ENCODE measurements around the gene UBXN1. TPM values are rescaled to one million over a fixed set of nuclear protein-coding genes. Genes with fewer than 3 reads are reported as not detected.

The UBXN1 gene
- total and polyA plus RNA-seq, 2 donors (not counting 1 experiment from before 2014, with no cell fraction given): 180 to 193 TPM

DNA sequence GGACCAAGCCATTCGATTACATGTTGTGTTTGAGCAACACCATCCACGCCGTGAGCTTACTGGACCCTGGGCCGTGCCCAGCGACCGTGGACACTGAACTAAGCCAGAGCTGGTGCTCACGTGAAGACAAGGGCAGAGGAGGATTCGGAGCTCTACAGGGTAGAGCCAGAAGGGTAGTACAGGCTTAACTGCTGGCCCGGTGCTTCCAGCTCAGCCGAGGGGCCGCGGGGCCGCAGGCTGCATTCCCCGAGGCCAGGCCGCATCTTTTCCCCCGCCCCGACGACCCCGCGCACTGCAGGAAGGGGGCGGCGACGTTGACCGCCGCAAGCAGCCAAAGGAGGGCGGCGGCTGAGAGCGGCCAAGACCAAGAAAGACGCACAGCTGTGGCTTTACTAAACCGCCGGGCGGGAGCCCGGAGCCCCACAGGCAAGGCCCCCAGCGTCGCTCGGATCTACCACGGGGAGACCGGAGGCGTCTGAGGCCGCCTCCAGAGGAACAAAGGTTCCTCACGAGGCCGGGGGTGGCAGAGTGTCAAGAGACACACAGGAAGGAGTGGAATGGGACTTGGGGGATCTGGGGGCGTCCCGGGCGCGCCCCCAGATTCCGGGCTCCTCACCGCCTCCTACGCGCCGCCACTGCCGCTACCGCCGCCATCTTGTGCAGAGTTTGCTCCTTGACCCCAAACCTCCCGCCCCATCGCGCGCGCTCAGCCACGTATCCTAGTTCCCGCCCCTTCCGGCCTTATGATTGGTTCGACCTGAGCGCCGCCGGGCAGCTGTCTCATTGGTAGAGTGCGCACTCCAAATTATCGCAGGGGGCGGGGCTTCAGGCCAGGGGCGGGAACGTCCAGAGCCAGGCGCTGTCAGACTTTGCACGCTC lies 32.7 kb downstream of the UBXN1 start, which contains the start of gene GANAB:
GANAB (minus strand) TSS at position 668 of the 879 bp plus-strand sequence; CDS start at position 654, 14 bp downstream.
- WGBS (ENCODE audit: insufficient coverage): 1% methylated on average over 71 of the region's 73 CpGs
- Mint-ChIP-seq H3K27me3 (no peaks in the 10 kb centered on the region), H3K4me1 (peaks cover 26% of the 10 kb centered on the region), H3K4me3 (peak within 1 kb of the TSS; percentile 97), H3K9me3 (ENCODE audit: insufficient read depth) (no peaks in the 10 kb centered on the region), H3K27ac (peak within 1 kb of the TSS; percentile 95)
- H2AFZ ChIP-seq (ENCODE audit: insufficient read depth, low read depth, low read length, poor library complexity, severe bottlenecking): peak within 1 kb of the TSS; percentile 76
- peaks cover 0 to 40% of the 10 kb centered on the region in 2 experiments for H3K36me3 ChIP-seq (replicated peaks in 1 of 2; ENCODE audit: control extremely low read depth in 1 of 2, control insufficient read depth in 1 of 2, extremely low read depth in 1 of 2, insufficient read depth in 2 of 2, low read length in 1 of 2)
- DNase-seq: peak; percentile 97
- H4K20me1 ChIP-seq (ENCODE audit: control insufficient read depth, insufficient read depth, low read length, poor library complexity, severe bottlenecking): peaks cover 14% of the 10 kb centered on the region
- intact Hi-C loops (cut with micrococcal nuclease): loop anchor here (1.0 to 2.0 kb wide), 9 partner anchors 19 to 186 kb away; partner anchors contain the start of genes C11orf98, CSKMT, EML3 and MTA2
- POLR2A ChIA-PET: interaction anchor here (0.5 to 4.7 kb wide), 11 partner anchors 18 to 205 kb away, joined by 3 to 32 read pairs (median 4); partner anchors contain the start of genes C11orf98, CSKMT, LBHD1 and TMEM223
- peak within 1 kb of the TSS; percentile 90 for H3K9ac ChIP-seq (ENCODE audit: low read length)
- ATAC-seq (ENCODE audit: low read depth): peak; percentile 99
- peaks cover 72% of the 10 kb centered on the region for H3K79me2 ChIP-seq (ENCODE audit: control insufficient read depth, insufficient read depth, low read length)
- CTCF ChIA-PET: interaction anchor here (0.8 to 1.6 kb wide), 6 partner anchors 26 to 140 kb away, joined by 3 to 5 read pairs (median 3); partner anchors contain the start of genes MTA2 and TUT1
- peak within 1 kb of the TSS; percentile 84 for H3K4me2 ChIP-seq (replicated peaks; ENCODE audit: low read depth, low read length, poor library complexity, severe bottlenecking)
- H3K27me3 ChIP-seq (replicated peaks in 1 of 4; ENCODE audit: control extremely low read depth in 1 of 4, control insufficient read depth in 3 of 4, insufficient read depth in 4 of 4, low read length in 3 of 4): no peaks in the 10 kb centered on the region
- H3K9me3 ChIP-seq (ENCODE audit: control extremely low read depth in 1 of 3, control insufficient read depth in 2 of 3, insufficient read depth in 1 of 3, low read length in 2 of 3): no peaks in the 10 kb centered on the region
- no peak for TF ChIP-seq EZH2 (IDR thresholded peaks at IDR 0.05; ENCODE audit: borderline replicate concordance, insufficient read depth, low read depth, low read length, poor library complexity, severe bottlenecking)
- TF ChIP-seq, protein P1, sequence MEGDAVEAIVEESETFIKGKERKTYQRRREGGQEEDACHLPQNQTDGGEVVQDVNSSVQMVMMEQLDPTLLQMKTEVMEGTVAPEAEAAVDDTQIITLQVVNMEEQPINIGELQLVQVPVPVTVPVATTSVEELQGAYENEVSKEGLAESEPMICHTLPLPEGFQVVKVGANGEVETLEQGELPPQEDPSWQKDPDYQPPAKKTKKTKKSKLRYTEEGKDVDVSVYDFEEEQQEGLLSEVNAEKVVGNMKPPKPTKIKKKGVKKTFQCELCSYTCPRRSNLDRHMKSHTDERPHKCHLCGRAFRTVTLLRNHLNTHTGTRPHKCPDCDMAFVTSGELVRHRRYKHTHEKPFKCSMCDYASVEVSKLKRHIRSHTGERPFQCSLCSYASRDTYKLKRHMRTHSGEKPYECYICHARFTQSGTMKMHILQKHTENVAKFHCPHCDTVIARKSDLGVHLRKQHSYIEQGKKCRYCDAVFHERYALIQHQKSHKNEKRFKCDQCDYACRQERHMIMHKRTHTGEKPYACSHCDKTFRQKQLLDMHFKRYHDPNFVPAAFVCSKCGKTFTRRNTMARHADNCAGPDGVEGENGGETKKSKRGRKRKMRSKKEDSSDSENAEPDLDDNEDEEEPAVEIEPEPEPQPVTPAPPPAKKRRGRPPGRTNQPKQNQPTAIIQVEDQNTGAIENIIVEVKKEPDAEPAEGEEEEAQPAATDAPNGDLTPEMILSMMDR (IDR thresholded peaks at IDR 0.05): no peak
- peak within 1 kb of the TSS; percentile 54 to 98 (median 90) for H3K4me3 ChIP-seq (ENCODE audit: control extremely low read depth in 1 of 5, extremely low read depth in 1 of 5, insufficient read depth in 1 of 5, low read depth in 2 of 5, low read length in 4 of 5)
- H3K27ac ChIP-seq (ENCODE audit: low read length in 2 of 2): peak within 1 kb of the TSS; percentile 75 to 89
- H3K4me1 ChIP-seq (ENCODE audit: control insufficient read depth in 2 of 2, insufficient read depth in 2 of 2, low read length in 2 of 2): peaks cover 14 to 21% of the 10 kb centered on the region in 2 donors

Data from B cell (primary cell).